ENCODE data around the gene ATXN1. TPM values are rescaled to one million over a fixed set of nuclear protein-coding genes. Genes with fewer than 3 reads are reported as not detected.

ATXN1 gene
- total RNA-seq, 1 donor from 2014 or later, result 59.8 TPM

GRCh38 chr6:16805243-16805950 lies 44.1 kb upstream of the ATXN1 start:
- intact Hi-C loops (cut with micrococcal nuclease), result no loop called here
- Mint-ChIP-seq H3K4me3 (no peak overlapping the region), H3K9me3 (peaks cover 7% of the 10 kb centered on the region), H3K36me3 (ENCODE audit: low read depth) (no peaks in the 10 kb centered on the region), H3K27ac (no peak overlapping the region), H3K4me1 (no peaks in the 10 kb centered on the region), H3K27me3 (peaks cover 7% of the 10 kb centered on the region)
- ChIA-PET CTCF (no interaction called here), POLR2A (no interaction called here)
- no peak for TF ChIP-seq CTCF (IDR thresholded peaks at IDR 0.05)
- DNase-seq (no peak), ATAC-seq (ENCODE audit: low read depth) (no peak)

GRCh38 chr6:16804546-16805242 lies 43.4 kb upstream of the ATXN1 start:
- no peak for TF ChIP-seq CTCF (IDR thresholded peaks at IDR 0.05)
- peaks cover 2% of the 10 kb centered on the region for H3K9me3 Mint-ChIP-seq
- peaks cover 5% of the 10 kb centered on the region for H3K27me3 Mint-ChIP-seq
- ChIA-PET CTCF (no interaction called here), POLR2A (interaction anchor here (0.6 kb wide), 1 partner anchor 43 kb away, joined by 3 read pairs; the partner anchor contains the start of gene ATXN1)
- H3K4me3 Mint-ChIP-seq, result no peak overlapping the region
- ATAC-seq (ENCODE audit: low read depth) (no peak), DNase-seq (no peak)
- intact Hi-C loops (cut with micrococcal nuclease), result no loop called here
- H3K4me1 Mint-ChIP-seq, result no peaks in the 10 kb centered on the region
- no peaks in the 10 kb centered on the region for H3K36me3 Mint-ChIP-seq (ENCODE audit: low read depth)
- H3K27ac Mint-ChIP-seq, result no peak overlapping the region

GRCh38 chr6:16803294-16804200 lies 42.3 kb upstream of the ATXN1 start:
- H3K36me3 Mint-ChIP-seq (ENCODE audit: low read depth), result no peaks in the 10 kb centered on the region
- no peaks in the 10 kb centered on the region for H3K27me3 Mint-ChIP-seq
- no peak for TF ChIP-seq CTCF (IDR thresholded peaks at IDR 0.05)
- H3K9me3 Mint-ChIP-seq, result no peaks in the 10 kb centered on the region
- ATAC-seq (ENCODE audit: low read depth) (no peak), DNase-seq (no peak)
- H3K27ac Mint-ChIP-seq, result no peak overlapping the region
- ChIA-PET POLR2A (no interaction called here), CTCF (no interaction called here)
- H3K4me3 Mint-ChIP-seq, result no peak overlapping the region
- no peaks in the 10 kb centered on the region for H3K4me1 Mint-ChIP-seq
- intact Hi-C loops (cut with micrococcal nuclease), result no loop called here

- no peak for TF ChIP-seq CTCF (IDR thresholded peaks at IDR 0.05)
- Mint-ChIP-seq H3K4me3 (no peak overlapping the region), H3K4me1 (no peaks in the 10 kb centered on the region), H3K36me3 (ENCODE audit: low read depth) (no peaks in the 10 kb centered on the region), H3K27ac (no peak overlapping the region), H3K27me3 (no peaks in the 10 kb centered on the region), H3K9me3 (no peaks in the 10 kb centered on the region)
- DNase-seq (no peak), ATAC-seq (ENCODE audit: low read depth) (no peak)
- CTCF ChIA-PET, result no interaction called here
- POLR2A ChIA-PET, result no interaction called here
- intact Hi-C loops (cut with micrococcal nuclease), result no loop called here
These were observed 40.8 kb upstream of the ATXN1 start for GRCh38 chr6:16802071-16802470.

- no peaks in the 10 kb centered on the region for H3K4me1 Mint-ChIP-seq
- ATAC-seq (ENCODE audit: low read depth), result no peak
- POLR2A ChIA-PET, result interaction anchor here (0.6 kb wide), 1 partner anchor 25 kb away, joined by 3 read pairs; no protein-coding TSS in a partner anchor
These were observed 39.7 kb upstream of the ATXN1 start for GRCh38 chr6:16800942-16801341.

More at GRCh38 chr6:16800942-16801341, 39.7 kb upstream of the ATXN1 start:
- no peak overlapping the region for H3K27ac Mint-ChIP-seq
- DNase-seq, result no peak
- CTCF ChIA-PET, result no interaction called here
- H3K36me3 Mint-ChIP-seq (ENCODE audit: low read depth), result no peaks in the 10 kb centered on the region
- TF ChIP-seq CTCF (IDR thresholded peaks at IDR 0.05), result no peak
- H3K27me3 Mint-ChIP-seq, result no peaks in the 10 kb centered on the region
- no peaks in the 10 kb centered on the region for H3K9me3 Mint-ChIP-seq
- intact Hi-C loops (cut with micrococcal nuclease), result no loop called here
- H3K4me3 Mint-ChIP-seq, result no peak overlapping the region

All from activated B cell treated with CpG ODN at 0.5 μM for 24 hours (primary cell).